ENCODE data around the gene GSTA2. TPM values are rescaled to one million over a fixed set of nuclear protein-coding genes. Genes with fewer than 3 reads are reported as not detected.
"Not testable (repeated sequence)": the region's sequence is repeated elsewhere in the genome, so short reads cannot be mapped to it uniquely, and the experiment has no call there.

The GSTA2 gene
- not detected for total RNA-seq

DNA sequence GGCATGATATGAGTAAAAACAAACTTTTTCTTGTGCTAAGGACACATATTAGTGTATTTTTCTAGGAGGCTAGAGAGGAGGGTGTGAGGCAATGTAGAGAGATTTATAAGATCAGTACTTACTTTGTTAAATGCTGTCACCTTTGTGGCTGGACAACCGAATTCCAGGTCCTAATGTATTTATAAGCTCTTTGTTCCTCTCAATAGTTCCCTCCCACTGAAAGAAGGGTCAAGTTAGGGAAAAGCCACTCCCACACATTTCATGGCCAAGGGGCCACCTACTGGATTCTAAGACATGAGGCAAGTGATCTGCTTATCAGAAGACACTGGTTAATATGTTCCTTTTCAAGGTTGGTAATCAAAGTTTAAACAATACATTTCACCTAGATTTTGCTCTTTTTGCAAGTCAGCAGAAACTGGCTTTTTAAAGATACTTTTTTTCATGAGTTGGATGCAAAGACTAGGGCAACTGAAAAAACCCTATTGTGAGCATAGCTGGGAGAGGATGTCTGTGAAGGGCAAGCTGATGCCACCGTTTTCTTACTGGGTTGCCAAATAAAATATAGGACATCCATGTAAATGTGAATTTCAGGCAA is at the start of gene GSTA2:
Gene GSTA2 (minus strand): TSS at position 154 of the 595 bp plus-strand sequence. CDS start 5,528 bp downstream, outside the sequence.
- ATAC-seq (ENCODE audit: low read depth); POLR2A ChIA-PET: not testable (repeated sequence)

DNA sequence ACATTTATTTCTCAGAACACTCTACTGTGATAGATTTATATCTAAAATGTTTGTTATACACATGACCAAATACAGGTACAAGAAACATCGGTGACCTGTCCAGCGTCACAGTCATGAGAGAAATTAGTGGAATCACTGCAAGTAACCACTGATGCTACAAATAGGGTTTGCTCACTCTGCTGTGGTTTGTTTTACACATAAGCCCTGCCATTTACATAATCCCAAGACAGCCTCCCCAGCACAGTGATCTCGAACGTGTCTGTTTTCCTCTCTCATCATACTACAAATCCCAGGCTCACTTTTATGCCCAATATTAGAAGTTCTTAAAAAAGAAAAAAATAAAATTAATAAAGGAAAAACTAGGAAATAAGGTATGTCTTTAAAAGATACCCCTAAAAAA is 46.5 kb upstream of the GSTA2 start:
- H3K36me3 Mint-ChIP-seq; ATAC-seq (ENCODE audit: low read depth); H3K9me3 Mint-ChIP-seq; H3K4me3 Mint-ChIP-seq; H3K27ac Mint-ChIP-seq; POLR2A ChIA-PET; DNase-seq; H3K4me1 Mint-ChIP-seq: not testable (repeated sequence)
- peaks cover 16% of the 10 kb centered on the region for H3K27me3 Mint-ChIP-seq

More for the DNA sequence above, at the start of gene GSTA2:
- H3K4me1 Mint-ChIP-seq, DNase-seq, H3K36me3 Mint-ChIP-seq, H3K4me3 Mint-ChIP-seq, H3K9me3 Mint-ChIP-seq, H3K27ac Mint-ChIP-seq: not testable (repeated sequence)
- peaks cover 15% of the 10 kb centered on the region for H3K27me3 Mint-ChIP-seq

GRCh38 chr6:52808660-52809059 is 45.4 kb upstream of the GSTA2 start:
- POLR2A ChIA-PET = no interaction called here
- H3K4me3 Mint-ChIP-seq = no peak overlapping the region
- no peak for DNase-seq
- H3K27ac Mint-ChIP-seq = no peak overlapping the region
- ATAC-seq (ENCODE audit: low read depth) = no peak
- H3K9me3 Mint-ChIP-seq = no peaks in the 10 kb centered on the region
- H3K36me3 Mint-ChIP-seq = no peaks in the 10 kb centered on the region
- H3K27me3 Mint-ChIP-seq = peaks cover 20% of the 10 kb centered on the region
- H3K4me1 Mint-ChIP-seq = peaks cover 1% of the 10 kb centered on the region

DNA sequence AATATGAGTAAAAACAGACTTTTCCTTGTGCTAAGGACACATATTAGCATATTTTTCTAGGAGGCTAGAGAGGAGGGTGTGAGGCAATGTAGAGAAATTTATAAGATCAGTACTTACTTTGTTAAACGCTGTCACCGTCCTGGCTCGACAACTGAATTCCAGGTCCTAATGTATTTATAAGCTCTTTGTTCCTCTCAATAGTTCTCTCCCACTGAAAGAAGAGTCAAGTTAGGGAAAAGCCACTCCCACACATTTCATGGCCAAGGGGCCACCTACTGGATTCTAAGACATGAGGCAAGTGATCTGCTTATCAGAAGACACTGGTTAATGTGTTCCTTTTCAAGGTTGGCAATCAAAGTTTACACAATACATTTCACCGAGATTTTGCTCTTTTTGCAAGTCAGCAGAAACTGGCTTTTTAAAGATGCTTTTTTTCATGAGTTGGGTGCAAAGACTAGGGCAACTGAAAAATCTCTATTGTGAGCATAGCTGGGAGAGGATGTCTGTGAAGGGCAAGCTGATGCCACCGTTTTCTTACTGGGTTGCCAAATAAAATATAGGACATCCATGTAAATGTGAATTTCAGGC is 40.5 kb upstream of the GSTA2 start, which contains the start of gene GSTA1:
Gene GSTA1 (minus strand): TSS at position 149 of the 588 bp plus-strand sequence. CDS start 4,549 bp downstream, outside the sequence.
- H3K27ac Mint-ChIP-seq; H3K36me3 Mint-ChIP-seq; DNase-seq; H3K4me3 Mint-ChIP-seq; POLR2A ChIA-PET; ATAC-seq (ENCODE audit: low read depth); H3K9me3 Mint-ChIP-seq; H3K4me1 Mint-ChIP-seq: not testable (repeated sequence)
- H3K27me3 Mint-ChIP-seq = peaks cover 23% of the 10 kb centered on the region

DNA sequence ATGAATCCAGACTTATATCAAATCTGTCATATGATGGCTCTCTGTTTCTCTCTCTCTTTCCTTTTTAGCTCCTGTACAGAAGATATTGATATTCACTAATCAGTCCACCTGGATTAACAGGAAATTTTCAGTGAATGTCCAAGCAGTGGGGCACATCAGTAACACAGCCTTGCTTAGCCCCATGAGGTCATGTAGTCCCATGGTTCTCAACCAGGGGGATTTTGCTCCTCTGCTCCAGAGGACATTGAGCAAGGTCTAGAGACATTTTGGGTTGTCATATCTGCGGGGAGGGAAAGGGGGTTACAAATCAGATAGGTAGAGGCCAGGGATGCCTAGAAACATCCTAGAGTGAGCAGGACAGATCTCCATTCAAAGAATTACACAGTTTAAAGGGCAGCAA is 39.5 kb upstream of the GSTA2 start:
- H3K36me3 Mint-ChIP-seq = no peaks in the 10 kb centered on the region

GRCh38 chr6:52801188-52801841 is 38.0 kb upstream of the GSTA2 start:
- no peaks in the 10 kb centered on the region for H3K36me3 Mint-ChIP-seq
- no peaks in the 10 kb centered on the region for H3K4me1 Mint-ChIP-seq
- ATAC-seq (ENCODE audit: low read depth) (no peak), DNase-seq (no peak)
- no peak overlapping the region for H3K27ac Mint-ChIP-seq
- peaks cover 23% of the 10 kb centered on the region for H3K27me3 Mint-ChIP-seq
- H3K9me3 Mint-ChIP-seq = no peaks in the 10 kb centered on the region
- no peak overlapping the region for H3K4me3 Mint-ChIP-seq
- POLR2A ChIA-PET = no interaction called here

More for the DNA sequence above, 39.5 kb upstream of the GSTA2 start:
- Mint-ChIP-seq H3K27me3 (peaks cover 23% of the 10 kb centered on the region), H3K9me3 (no peaks in the 10 kb centered on the region), H3K4me3 (no peak overlapping the region), H3K27ac (no peak overlapping the region), H3K4me1 (no peaks in the 10 kb centered on the region)
- POLR2A ChIA-PET = no interaction called here
- ATAC-seq (ENCODE audit: low read depth) = no peak
- DNase-seq = no peak

DNA sequence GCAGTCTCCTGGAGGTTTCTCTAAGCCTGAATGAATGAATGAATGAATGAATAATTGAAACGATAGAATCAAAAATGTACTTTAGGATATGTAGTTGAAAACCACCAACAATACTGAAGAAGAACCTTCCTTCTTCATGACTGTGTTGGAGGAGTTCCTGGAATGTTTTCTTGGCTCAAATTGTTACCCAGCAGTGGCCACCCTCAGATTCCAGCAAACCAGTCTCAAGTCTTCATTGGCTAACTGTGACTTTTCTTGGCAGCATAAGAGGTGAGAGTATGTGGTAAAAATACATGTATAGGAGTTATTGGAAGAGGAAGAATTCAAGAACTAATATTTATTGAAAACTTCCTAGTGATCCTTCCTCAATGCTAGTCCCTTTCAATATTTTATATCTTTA is 36.0 kb upstream of the GSTA2 start:
- H3K36me3 Mint-ChIP-seq; H3K9me3 Mint-ChIP-seq; POLR2A ChIA-PET; H3K4me1 Mint-ChIP-seq; ATAC-seq (ENCODE audit: low read depth); DNase-seq; H3K27ac Mint-ChIP-seq; H3K4me3 Mint-ChIP-seq: not testable (repeated sequence)
- peaks cover 19% of the 10 kb centered on the region for H3K27me3 Mint-ChIP-seq

DNA sequence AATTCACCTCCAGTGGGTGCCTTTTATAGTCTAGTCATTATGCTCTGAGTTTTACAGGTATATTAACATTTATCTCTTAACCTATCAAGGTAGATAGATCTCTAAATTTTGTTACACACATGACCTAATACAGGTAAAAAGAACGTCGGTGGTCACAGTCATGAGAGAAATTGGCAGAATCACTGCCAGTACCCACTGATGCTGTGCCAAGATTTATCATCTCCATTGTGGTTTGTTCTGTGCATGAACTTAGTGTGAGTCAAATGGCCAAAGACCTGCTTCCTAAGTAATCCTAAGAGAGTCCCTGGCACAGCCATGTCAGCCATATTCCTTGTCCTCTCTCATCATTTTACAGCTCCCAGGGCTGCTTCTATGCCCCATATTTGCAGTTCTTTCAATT is 31.1 kb upstream of the GSTA2 start:
- H3K4me3 Mint-ChIP-seq; POLR2A ChIA-PET; H3K4me1 Mint-ChIP-seq; H3K27ac Mint-ChIP-seq; H3K9me3 Mint-ChIP-seq; ATAC-seq (ENCODE audit: low read depth); H3K36me3 Mint-ChIP-seq; DNase-seq; H3K27me3 Mint-ChIP-seq: not testable (repeated sequence)

GRCh38 chr6:52790861-52791260 is 27.6 kb upstream of the GSTA2 start:
- no peak overlapping the region for H3K27ac Mint-ChIP-seq
- no peaks in the 10 kb centered on the region for H3K9me3 Mint-ChIP-seq
- POLR2A ChIA-PET = no interaction called here
- no peak for ATAC-seq (ENCODE audit: low read depth)
- no peaks in the 10 kb centered on the region for H3K4me1 Mint-ChIP-seq
- DNase-seq = no peak
- no peaks in the 10 kb centered on the region for H3K36me3 Mint-ChIP-seq
- no peak overlapping the region for H3K4me3 Mint-ChIP-seq
- H3K27me3 Mint-ChIP-seq = peaks cover 10% of the 10 kb centered on the region

GRCh38 chr6:52789658-52790057 is 26.4 kb upstream of the GSTA2 start:
- H3K4me1 Mint-ChIP-seq; H3K36me3 Mint-ChIP-seq; DNase-seq; H3K9me3 Mint-ChIP-seq; H3K27me3 Mint-ChIP-seq; H3K27ac Mint-ChIP-seq; H3K4me3 Mint-ChIP-seq; ATAC-seq (ENCODE audit: low read depth); POLR2A ChIA-PET: not testable (repeated sequence)

DNA sequence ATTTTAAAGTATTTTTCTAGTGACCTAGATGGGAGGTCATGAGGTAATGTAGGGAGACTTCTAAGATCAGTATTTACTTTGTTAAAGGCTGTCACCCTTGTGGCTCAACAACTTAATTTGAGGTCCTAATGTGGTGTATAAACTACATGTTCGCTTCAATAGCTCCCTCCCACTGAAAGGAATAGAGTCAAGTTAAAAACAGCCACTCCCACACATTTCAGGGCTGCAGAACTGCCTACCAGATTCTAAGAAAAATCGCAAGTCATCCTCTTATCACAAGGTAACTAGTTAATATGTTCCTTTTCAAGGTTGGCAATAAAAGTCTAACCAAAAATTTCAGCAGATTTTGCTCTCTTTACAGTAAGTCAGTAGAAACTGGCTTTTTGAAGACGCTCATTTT is 25.2 kb upstream of the GSTA2 start:
- Mint-ChIP-seq H3K9me3 (no peaks in the 10 kb centered on the region), H3K4me1 (no peaks in the 10 kb centered on the region), H3K4me3 (no peak overlapping the region), H3K36me3 (no peaks in the 10 kb centered on the region), H3K27ac (no peak overlapping the region), H3K27me3 (peaks cover 8% of the 10 kb centered on the region)
- ATAC-seq (ENCODE audit: low read depth) (no peak), DNase-seq (no peak)
- POLR2A ChIA-PET = no interaction called here

DNA sequence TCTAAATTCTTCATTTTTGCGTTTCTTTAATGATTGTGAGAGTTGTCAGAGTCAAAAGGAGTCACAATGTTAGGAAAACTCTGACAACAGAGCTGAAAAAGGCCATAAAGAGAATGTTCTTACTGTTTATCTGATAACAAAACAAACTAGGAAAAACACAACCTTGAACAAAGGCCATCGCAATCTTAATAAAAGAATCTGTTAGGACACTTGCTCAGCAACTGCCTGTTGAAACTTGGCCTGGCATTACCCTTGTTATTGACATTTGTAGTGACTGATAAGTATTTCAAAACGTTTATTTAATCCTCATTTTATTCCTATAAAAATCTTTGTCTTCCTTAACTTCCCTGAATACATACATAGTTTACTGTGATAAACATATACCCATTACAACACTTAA is 24.6 kb upstream of the GSTA2 start:
- Mint-ChIP-seq H3K27me3 (peaks cover 8% of the 10 kb centered on the region), H3K4me1 (no peaks in the 10 kb centered on the region), H3K27ac (no peak overlapping the region), H3K4me3 (no peak overlapping the region), H3K9me3 (no peaks in the 10 kb centered on the region), H3K36me3 (no peaks in the 10 kb centered on the region)
- DNase-seq (no peak), ATAC-seq (ENCODE audit: low read depth) (no peak)
- POLR2A ChIA-PET = no interaction called here

DNA sequence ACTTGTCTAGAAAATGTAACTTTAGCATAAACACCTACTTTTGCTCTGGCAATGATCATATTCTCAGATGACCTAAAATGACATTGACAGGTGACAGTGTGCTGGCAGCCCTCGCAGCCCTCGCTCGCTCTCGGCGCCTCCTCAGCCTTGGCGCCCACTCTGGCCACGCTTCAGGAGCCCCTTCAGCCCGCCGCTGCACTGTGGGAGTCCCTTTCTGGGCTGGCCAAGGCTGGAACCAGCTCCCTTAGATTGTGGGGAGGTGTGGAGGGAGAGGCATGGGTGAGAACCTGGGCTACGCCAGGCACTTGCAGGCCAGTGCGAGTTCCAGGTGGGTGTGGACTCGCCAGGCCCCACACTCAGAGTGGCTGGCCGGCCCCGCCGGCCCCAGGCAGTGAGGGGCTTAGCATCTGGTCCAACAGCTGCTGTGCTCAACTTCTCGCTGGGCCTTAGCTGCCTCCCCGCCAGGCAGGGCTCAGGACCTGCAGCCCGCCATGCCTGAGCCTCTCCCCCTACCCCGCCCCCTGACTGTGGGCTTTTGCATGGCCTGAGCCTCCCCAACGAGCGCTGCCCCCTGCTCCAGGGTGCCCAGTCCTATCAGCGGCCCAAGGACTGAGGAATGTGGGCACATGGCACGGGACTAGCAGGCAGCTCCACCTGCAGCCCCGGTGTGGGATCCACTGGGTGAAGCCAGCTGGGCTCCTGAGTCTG is 23.1 kb upstream of the GSTA2 start:
- Mint-ChIP-seq H3K27ac (no peak overlapping the region), H3K4me3 (no peak overlapping the region), H3K9me3 (no peaks in the 10 kb centered on the region), H3K36me3 (no peaks in the 10 kb centered on the region), H3K27me3 (peaks cover 8% of the 10 kb centered on the region), H3K4me1 (no peaks in the 10 kb centered on the region)
- POLR2A ChIA-PET = no interaction called here
- ATAC-seq (ENCODE audit: low read depth) = no peak
- no peak for DNase-seq

All from activated naive CD8-positive, alpha-beta T cell treated with anti-CD3 and anti-CD28 coated beads, Interleukin-2, amount 10 ng/mL, durations not matched to agents 7 days and 5 days (primary cell).